ENCODE data around the gene MOB3A. TPM values are rescaled to one million over a fixed set of nuclear protein-coding genes. Genes with fewer than 3 reads are reported as not detected.

The MOB3A gene
- total and polyA plus RNA-seq, 2 of the 8 experiments (the other 6 are each of a cell fraction or from before 2014, with no cell fraction given), result 9.2 to 9.6 TPM

- no peaks in the 10 kb centered on the region for H3K79me1 ChIP-seq (ENCODE audit: low read depth, low read length)
- WGBS, 2 experiments (ENCODE audit: extremely low coverage in 1 of 2, insufficient coverage in 1 of 2, insufficient read length in 1 of 2, insufficient replicate concordance in 2 of 2, low coverage in 1 of 2, low lambda C conversion rate in 2 of 2, missing lambda C conversion rate in 1 of 2), result 94% methylated on average over 41 of the region's 44 CpGs; no CpG with 5 or more reads in 1 of the 2 experiments
- H3K9ac ChIP-seq (replicated peaks in 1 of 4; ENCODE audit: extremely low read depth in 1 of 4, low read depth in 3 of 4, low read length in 3 of 4), result no peak overlapping the region
- no peak overlapping the region for H2BK15ac ChIP-seq (ENCODE audit: low read length)
- no peaks in the 10 kb centered on the region for H3K23me2 ChIP-seq (ENCODE audit: low read depth, low read length)
- H4K91ac ChIP-seq (replicated peaks; ENCODE audit: insufficient read length, low read length), result no peak overlapping the region
- no peaks in the 10 kb centered on the region for H3K27me3 ChIP-seq (replicated peaks in 1 of 4; ENCODE audit: control insufficient read depth in 3 of 4, extremely low read depth in 1 of 4, insufficient read depth in 3 of 4, low read length in 3 of 4)
- ChIA-PET POLR2A (ENCODE audit: partially characterized antibody) (no interaction called here), CTCF (ENCODE audit: partially characterized antibody) (interaction anchor here (0.8 to 2.0 kb wide), 3 partner anchors 8 to 89 kb away, joined by 3 to 4 read pairs (median 3); no protein-coding TSS in a partner anchor)
- H2BK20ac ChIP-seq (ENCODE audit: low read length), result no peak overlapping the region
- H3K4me1 ChIP-seq (replicated peaks in 1 of 4; ENCODE audit: control insufficient read depth in 3 of 4, insufficient read depth in 4 of 4, low read length in 3 of 4), result no peaks in the 10 kb centered on the region
- H2BK5ac ChIP-seq (ENCODE audit: low read depth, low read length), result no peak overlapping the region
- H4K8ac ChIP-seq (ENCODE audit: extremely low read depth, insufficient read depth, low read length), result no peak overlapping the region
- H3K9me3 ChIP-seq (ENCODE audit: insufficient read depth in 2 of 2, low read depth in 1 of 2, low read length in 1 of 2), result no peaks in the 10 kb centered on the region
- H3K23ac ChIP-seq (ENCODE audit: insufficient read length), result no peak overlapping the region
- no peaks in the 10 kb centered on the region; a peak in 3 of 8 replicates for H3K36me3 ChIP-seq (ENCODE audit: control insufficient read depth in 2 of 4, insufficient read depth in 4 of 4, low read length in 3 of 4)
- no peak overlapping the region for H3K4me3 ChIP-seq (ENCODE audit: extremely low read depth in 1 of 4, insufficient read depth in 2 of 4, low read depth in 3 of 4, low read length in 4 of 4)
- no peak overlapping the region for H3K27ac ChIP-seq (ENCODE audit: low read depth, low read length)
- H4K20me1 ChIP-seq (replicated peaks in 1 of 2; ENCODE audit: control insufficient read depth in 1 of 2, insufficient read depth in 2 of 2, low read length in 2 of 2), result no peaks in the 10 kb centered on the region
- H2AK5ac ChIP-seq (ENCODE audit: low read depth, low read length), result no peak overlapping the region
- H2BK120ac ChIP-seq (replicated peaks; ENCODE audit: low read depth, low read length), result no peak overlapping the region
- no peaks in the 10 kb centered on the region for H3K79me2 ChIP-seq (ENCODE audit: control insufficient read depth in 1 of 2, insufficient read depth in 2 of 2, low read length in 2 of 2)
- no peak overlapping the region for H3K14ac ChIP-seq (ENCODE audit: insufficient read length)
- no peak overlapping the region for H2AFZ ChIP-seq (ENCODE audit: low read length)
- H4K5ac ChIP-seq (ENCODE audit: insufficient read length, low read depth, low read length), result no peak overlapping the region
- no peak overlapping the region for H3K4me2 ChIP-seq (ENCODE audit: insufficient read depth in 1 of 2, low read depth in 2 of 2, low read length in 2 of 2)
- no peak overlapping the region for H3K4ac ChIP-seq (replicated peaks; ENCODE audit: insufficient read length, low read depth, low read length)
- no peak overlapping the region for H2BK12ac ChIP-seq (ENCODE audit: low read depth, low read length)
- DNase-seq (ENCODE audit: low read depth in 1 of 2, low spot score in 2 of 2), result no peak
- no peak for FAIRE-seq
- H3K56ac ChIP-seq (replicated peaks; ENCODE audit: insufficient read length, low read depth, low read length), result no peak overlapping the region
- H3K18ac ChIP-seq (ENCODE audit: extremely low read depth, low read length), result no peak overlapping the region
- TF ChIP-seq CREB1 (IDR thresholded peaks at IDR 0.05) (no peak), JUN (IDR thresholded peaks at IDR 0.05; ENCODE audit: low read depth, low read length) (no peak), CTCF (IDR thresholded peaks at IDR 0.05; ENCODE audit: control extremely low read depth in 1 of 3, insufficient read depth in 1 of 3, low read depth in 1 of 3, low read length in 3 of 3) (no peak), POLR2AphosphoS5 (IDR thresholded peaks at IDR 0.05; ENCODE audit: low read depth, low read length) (no peak), TAF1 (IDR thresholded peaks at IDR 0.05; ENCODE audit: low read depth, low read length) (no peak), TAF7 (optimal IDR thresholded peaks at IDR 0.05; ENCODE audit: borderline replicate concordance, low read depth, low read length) (no peak), ZNF274 (IDR thresholded peaks at IDR 0.05; ENCODE audit: borderline replicate concordance, extremely low read depth, low read length) (no peak), SUZ12 (IDR thresholded peaks at IDR 0.05; ENCODE audit: low read length) (no peak), TBP (IDR thresholded peaks at IDR 0.05; ENCODE audit: low read depth, low read length) (no peak), SP2 (IDR thresholded peaks at IDR 0.05; ENCODE audit: low read length) (no peak), POU5F1 (IDR thresholded peaks at IDR 0.05; ENCODE audit: low read depth, low read length) (no peak)
Observed at GRCh38 chr19:2077833-2078619, 18.1 kb downstream of the MOB3A start.

Measured in H1 (cell line).